Naive thymus-derived CD4-positive, alpha-beta T cell (primary cell): Measurements from ENCODE around the gene LMOD1. TPM values are rescaled to one million over a fixed set of nuclear protein-coding genes. Genes with fewer than 3 reads are reported as not detected.
"Not testable (repeated sequence)": the region's sequence is repeated elsewhere in the genome, so short reads cannot be mapped to it uniquely, and the experiment has no call there.

Experiments
- ATAC-seq: fragments of 150-1000 bp; cut with Tn5 transposase; 2 replicates; pipeline ENCODE4 v1.10.0; 2021; ENCODE audit warnings: mild to moderate bottlenecking, moderate library complexity
- CTCF ChIA-PET: fragments of 350-600 bp; sonication (Branson Sonifier 250); formaldehyde crosslinking; loops from one replicate; lab custom pipeline; 2021; ENCODE audit warnings: antibody characterized with exemption; lab: Charles Lee
- POLR2A ChIA-PET: fragments of 350-600 bp; sonication (Branson Sonifier 250); formaldehyde crosslinking; loops from one replicate; lab custom pipeline; 2021; ENCODE audit warnings: antibody characterized with exemption, inconsistent platforms; lab: Charles Lee
- DNase-seq, 9 donors: peaks; one replicate each; pipeline versions ENCODE4 v3.0.0 to v3.0.0-alpha.2; 2020 to 2022; ENCODE audit warnings: mixed read lengths in 1 of 9
- H3K27ac ChIP-seq: one replicate; pipeline ENCODE4 v1.7.0; 2013; ENCODE audit warnings: mild to moderate bottlenecking, low read depth, low read length, moderate library complexity
- H3K27me3 ChIP-seq, 2 donors: one replicate each; pipeline ENCODE4 v1.7.0; 2013; ENCODE audit warnings: low read length in 2 of 2, mild to moderate bottlenecking in 2 of 2, moderate library complexity in 2 of 2; ENCODE audit not compliant: control insufficient read depth in 2 of 2, insufficient read depth in 2 of 2
- H3K36me3 ChIP-seq, 3 experiments: 1 replicate in 2 of 3; 2 replicates in 1 of 3; pipeline ENCODE4 v1.7.0; 2013; ENCODE audit warnings: low read length in 3 of 3, mild to moderate bottlenecking in 3 of 3, moderate library complexity in 1 of 3; ENCODE audit not compliant: insufficient read depth in 3 of 3, control insufficient read depth in 2 of 3
- H3K4me1 ChIP-seq, 2 donors: one replicate each; pipeline ENCODE4 v1.7.0; 2013; ENCODE audit warnings: low read length in 2 of 2, mild to moderate bottlenecking in 2 of 2, moderate library complexity in 1 of 2; ENCODE audit not compliant: control insufficient read depth in 2 of 2, insufficient read depth in 2 of 2
- H3K4me3 ChIP-seq: 2 replicates; pipeline ENCODE4 v1.7.0; 2013; ENCODE audit warnings: mild to moderate bottlenecking, low read length
- H3K9me3 ChIP-seq, 3 experiments: 1 replicate in 2 of 3; 2 replicates in 1 of 3; pipeline ENCODE4 v1.7.0; 2013; ENCODE audit warnings: low read length in 3 of 3; ENCODE audit not compliant: control insufficient read depth in 2 of 3
- H3K27ac Mint-ChIP-seq, 9 donors: one replicate each; pipeline ENCODE4 v1.8.0; 2020 to 2022; ENCODE audit warnings: mixed read lengths in 9 of 9, mild to moderate bottlenecking in 8 of 9, moderate library complexity in 5 of 9, inconsistent platforms in 2 of 9
- H3K27me3 Mint-ChIP-seq, 5 donors: one replicate each; pipeline ENCODE4 v1.8.0; 2021 to 2022; ENCODE audit warnings: mixed read lengths in 5 of 5, mild to moderate bottlenecking in 1 of 5
- H3K36me3 Mint-ChIP-seq, 5 donors: one replicate each; pipeline ENCODE4 v1.8.0; 2020 to 2022; ENCODE audit warnings: mixed read lengths in 5 of 5, mild to moderate bottlenecking in 3 of 5, inconsistent platforms in 1 of 5
- H3K4me1 Mint-ChIP-seq, 7 donors: one replicate each; pipeline ENCODE4 v1.8.0; 2020 to 2022; ENCODE audit warnings: mixed read lengths in 7 of 7, mild to moderate bottlenecking in 3 of 7, inconsistent platforms in 1 of 7
- H3K4me3 Mint-ChIP-seq, 10 donors: one replicate each; pipeline ENCODE4 v1.8.0; 2020 to 2022; ENCODE audit warnings: mild to moderate bottlenecking in 10 of 10, mixed read lengths in 10 of 10, moderate library complexity in 6 of 10, inconsistent platforms in 2 of 10
- H3K9me3 Mint-ChIP-seq, 11 donors: one replicate each; pipeline ENCODE4 v1.8.0; 2020 to 2022; ENCODE audit warnings: mixed read lengths in 11 of 11, mild to moderate bottlenecking in 4 of 11, inconsistent platforms in 1 of 11, moderate library complexity in 1 of 11
- intact Hi-C, 2 donors: fragments of 100-400 bp; cut with micrococcal nuclease; formaldehyde crosslinking; loops; one replicate each; pipeline ENCODE4 v1.15.1; 2023
- polyA plus RNA-seq, 2 donors: library from polyadenylated mRNA; unstranded; fragments of 300-500 nt; fragmentation: Illumina TruSeq; gene quantifications; one replicate each; pipeline ENCODE4 v1.2.3, GENCODE V29; 2021
- total RNA-seq, 6 experiments: library from RNA in 5 of 6; stranded (reverse) in 5 of 6; gene quantifications; 1 replicate in 5 of 6; 2 replicates in 1 of 6; pipeline ENCODE4 v1.2.3 and lab custom pipeline; 2021 to 2026

LMOD1 gene
- total and polyA plus RNA-seq, 7 experiments from 2014 or later: not detected

GRCh38 chr1:201966171-201966570, 19.8 kb upstream of the LMOD1 start:
- ChIA-PET POLR2A (interaction anchor here (0.7 to 1.0 kb wide), 2 partner anchors 15 to 16 kb away, joined by 4 to 7 read pairs; partner anchors contain the start of gene RNPEP), CTCF (no interaction called here)
- no peak for ATAC-seq
- no peak overlapping the region for H3K4me3 Mint-ChIP-seq
- Histone ChIP-seq H3K36me3 (peaks cover 7 to 73% (median 21%) of the 10 kb centered on the region in 3 experiments), H3K27ac (no peak overlapping the region), H3K9me3 (no peaks in the 10 kb centered on the region), H3K27me3 (no peaks in the 10 kb centered on the region), H3K4me1 (no peaks in the 10 kb centered on the region), H3K4me3 (no peak overlapping the region)
- intact Hi-C loops: no loop called here
- no peak for DNase-seq
- H3K9me3 Mint-ChIP-seq: peaks cover 0 to 1% (median 0%) of the 10 kb centered on the region in 11 donors
- peaks cover 0 to 49% (median 18%) of the 10 kb centered on the region in 5 donors for H3K36me3 Mint-ChIP-seq
- H3K4me1 Mint-ChIP-seq: peaks cover 0 to 5% (median 0%) of the 10 kb centered on the region in 7 donors
- no peaks in the 10 kb centered on the region for H3K27me3 Mint-ChIP-seq
- peak overlapping the region in 1 of 9 donors; percentile 32 for H3K27ac Mint-ChIP-seq

GRCh38 chr1:201964261-201964660, 17.9 kb upstream of the LMOD1 start:
- H3K9me3 ChIP-seq: no peaks in the 10 kb centered on the region
- Mint-ChIP-seq H3K4me1 (peaks cover 0 to 5% (median 2%) of the 10 kb centered on the region in 7 donors), H3K27ac (no peak overlapping the region), H3K9me3 (peaks cover 0 to 1% (median 0%) of the 10 kb centered on the region in 11 donors), H3K36me3 (peaks cover 0 to 39% (median 19%) of the 10 kb centered on the region in 5 donors), H3K4me3 (no peak overlapping the region), H3K27me3 (no peaks in the 10 kb centered on the region)
- intact Hi-C loops: no loop called here
- no peak overlapping the region for H3K4me3 ChIP-seq
- H3K4me1 ChIP-seq: no peaks in the 10 kb centered on the region
- H3K27ac ChIP-seq: no peak overlapping the region
- ChIA-PET POLR2A (interaction anchor here (0.6 to 1.5 kb wide), 2 partner anchors 9 to 131 kb away, joined by 4 read pairs; partner anchors contain the start of gene TIMM17A), CTCF (no interaction called here)
- H3K27me3 ChIP-seq: no peaks in the 10 kb centered on the region
- ATAC-seq (no peak), DNase-seq (no peak)
- peaks cover 11 to 71% (median 21%) of the 10 kb centered on the region in 3 experiments for H3K36me3 ChIP-seq

GRCh38 chr1:201962382-201962781, 16.0 kb upstream of the LMOD1 start:
- H3K36me3 Mint-ChIP-seq: peaks cover 0 to 36% (median 23%) of the 10 kb centered on the region in 5 donors
- not testable (repeated sequence) for H3K4me3 ChIP-seq, H3K27ac ChIP-seq

GRCh38 chr1:201958348-201958747, 12.0 kb upstream of the LMOD1 start:
- Mint-ChIP-seq H3K27ac (peak overlapping the region in 1 of 9 donors; percentile 76), H3K4me1 (peaks cover 15 to 32% (median 27%) of the 10 kb centered on the region in 7 donors), H3K4me3 (no peak overlapping the region), H3K36me3 (peaks cover 0 to 20% (median 12%) of the 10 kb centered on the region in 5 donors), H3K9me3 (peaks cover 0 to 1% (median 0%) of the 10 kb centered on the region in 11 donors), H3K27me3 (no peaks in the 10 kb centered on the region)
- ATAC-seq: no peak
- Histone ChIP-seq H3K4me3 (no peak overlapping the region), H3K27me3 (no peaks in the 10 kb centered on the region), H3K4me1 (peaks cover 11 to 14% of the 10 kb centered on the region in 2 donors), H3K9me3 (no peaks in the 10 kb centered on the region), H3K27ac (no peak overlapping the region), H3K36me3 (peaks cover 4 to 57% (median 13%) of the 10 kb centered on the region in 3 experiments)
- ChIA-PET CTCF (no interaction called here), POLR2A (no interaction called here)
- intact Hi-C loops: loop anchor here (5.0 to 10.0 kb wide), 4 partner anchors 179 to 804 kb away; partner anchors contain the start of genes CSRP1 (in 1 of the 2), PPP1R12B (in 1 of the 2), TMEM9 (in 1 of the 2) and UBE2T (in 1 of the 2)
- DNase-seq: no peak

More at GRCh38 chr1:201962382-201962781, 16.0 kb upstream of the LMOD1 start:
- H3K27me3 ChIP-seq, POLR2A ChIA-PET, intact Hi-C loops, H3K9me3 ChIP-seq, H3K27me3 Mint-ChIP-seq, DNase-seq, H3K4me1 ChIP-seq, H3K9me3 Mint-ChIP-seq, H3K27ac Mint-ChIP-seq, H3K4me3 Mint-ChIP-seq, H3K4me1 Mint-ChIP-seq, ATAC-seq: not testable (repeated sequence)
- CTCF ChIA-PET: interaction anchor here (0.8 kb wide), 1 partner anchor 9 kb away, joined by 4 read pairs; no protein-coding TSS in a partner anchor
- peaks cover 11 to 73% (median 34%) of the 10 kb centered on the region in 3 experiments for H3K36me3 ChIP-seq

- DNase-seq (no peak), ATAC-seq (peak; percentile 59)
- ChIA-PET POLR2A (interaction anchor here (0.8 to 1.8 kb wide), 5 partner anchors 8 to 60 kb away, joined by 3 to 8 read pairs (median 4); partner anchors contain the start of genes LMOD1 and RNPEP), CTCF (interaction anchor here (1.5 kb wide), 1 partner anchor 59 kb away, joined by 5 read pairs; no protein-coding TSS in a partner anchor)
- intact Hi-C loops: loop anchor here (1.0 to 10.0 kb wide), 10 partner anchors 27 to 1011 kb away; partner anchors contain the start of genes IPO9 (in 2 of the 2), PPP1R12B (in 2 of the 2), RNPEP (in 2 of the 2) and CSRP1 (in 1 of the 2)
- H3K9me3 Mint-ChIP-seq: peaks cover 0 to 1% (median 0%) of the 10 kb centered on the region in 11 donors
- Histone ChIP-seq H3K4me3 (peak overlapping the region; percentile 97), H3K4me1 (peaks cover 11 to 14% of the 10 kb centered on the region in 2 donors), H3K27ac (peak overlapping the region; percentile 83), H3K27me3 (no peaks in the 10 kb centered on the region), H3K36me3 (peaks cover 0 to 34% (median 13%) of the 10 kb centered on the region in 3 experiments), H3K9me3 (no peaks in the 10 kb centered on the region)
- H3K4me1 Mint-ChIP-seq: peaks cover 15 to 32% (median 27%) of the 10 kb centered on the region in 7 donors
- H3K27ac Mint-ChIP-seq: peak overlapping the region; percentile 89 to 99 (median 97)
- no peaks in the 10 kb centered on the region for H3K27me3 Mint-ChIP-seq
- peaks cover 0 to 12% (median 4%) of the 10 kb centered on the region in 5 donors for H3K36me3 Mint-ChIP-seq
- H3K4me3 Mint-ChIP-seq: peak overlapping the region; percentile 90 to 100 (median 98)
These were observed 9.4 kb upstream of the LMOD1 start for GRCh38 chr1:201955729-201956143.

GRCh38 chr1:201955009-201955728, 8.8 kb upstream of the LMOD1 start, which contains the start of gene TIMM17A:
Gene TIMM17A, plus strand, starts transcription at chr1:201955503. Its CDS starts 24 bp downstream, at chr1:201955527.
- ChIA-PET POLR2A (interaction anchor here (0.8 to 1.8 kb wide), 5 partner anchors 9 to 59 kb away, joined by 3 to 8 read pairs (median 5); partner anchors contain the start of genes LMOD1 and RNPEP), CTCF (interaction anchor here (0.7 to 1.5 kb wide), 2 partner anchors 26 to 59 kb away, joined by 5 read pairs; no protein-coding TSS in a partner anchor)
- Mint-ChIP-seq H3K9me3 (peaks cover 0 to 1% (median 0%) of the 10 kb centered on the region in 11 donors), H3K36me3 (peaks cover 0 to 8% (median under 1%) of the 10 kb centered on the region in 5 donors), H3K4me1 (peaks cover 15 to 32% (median 25%) of the 10 kb centered on the region in 7 donors), H3K27me3 (peaks cover 0 to 2% (median 0%) of the 10 kb centered on the region in 5 donors), H3K27ac (peak within 1 kb of the TSS; percentile 89 to 99 (median 97)), H3K4me3 (peak within 1 kb of the TSS; percentile 90 to 100 (median 98))
- Histone ChIP-seq H3K9me3 (no peaks in the 10 kb centered on the region), H3K27ac (peak within 1 kb of the TSS; percentile 83), H3K4me1 (peaks cover 11 to 14% of the 10 kb centered on the region in 2 donors), H3K27me3 (no peaks in the 10 kb centered on the region), H3K4me3 (peak within 1 kb of the TSS; percentile 97), H3K36me3 (peaks cover 0 to 28% (median 13%) of the 10 kb centered on the region in 3 experiments)
- intact Hi-C loops: loop anchor here (1.0 to 10.0 kb wide), 10 partner anchors 27 to 1012 kb away; partner anchors contain the start of genes IPO9 (in 2 of the 2), PPP1R12B (in 2 of the 2), RNPEP (in 2 of the 2) and CSRP1 (in 1 of the 2)
- DNase-seq (peak; percentile 84 to 94 (median 90)), ATAC-seq (peak; percentile 99)
